GM18861 (cell line): ENCODE data around the gene EFNA4.

Experiments
- ATAC-seq: cut with Tn5 transposase; IDR thresholded peaks from one replicate; pipeline ENCODE4 v1.9.1; 2021; ENCODE audit not compliant: unreplicated experiment

The EFNA4 gene

DNA sequence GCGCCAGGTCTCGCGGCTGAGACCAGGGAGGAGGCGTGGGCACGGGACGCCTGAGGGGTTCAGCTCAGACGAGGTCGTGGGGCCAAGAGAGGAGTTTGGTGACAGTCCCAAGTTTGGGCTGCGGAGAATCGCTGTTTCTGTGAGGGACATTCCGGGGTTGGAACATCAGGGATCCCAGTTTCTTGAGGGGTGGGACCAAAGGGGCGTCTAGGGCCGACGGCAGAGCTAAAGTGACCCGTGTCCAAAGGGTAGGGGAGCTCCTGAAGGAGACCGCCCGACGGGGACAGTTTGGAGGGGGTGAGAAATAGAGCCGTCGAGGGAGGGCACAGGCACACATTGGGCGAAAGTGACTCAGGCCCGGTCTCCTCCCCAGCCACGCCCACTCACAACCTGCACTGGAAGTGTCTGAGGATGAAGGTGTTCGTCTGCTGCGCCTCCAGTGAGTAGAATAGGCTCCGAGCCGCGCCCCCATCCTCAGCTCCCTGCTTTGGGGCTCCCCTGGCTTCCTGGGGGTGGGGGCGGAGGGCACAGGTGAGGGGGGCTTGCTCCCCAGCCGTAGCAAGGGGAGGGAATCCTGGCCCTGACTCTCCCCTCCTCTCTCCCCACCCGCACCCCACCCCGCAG is 22.1 kb downstream of the EFNA4 start:
- ATAC-seq: no peak

DNA sequence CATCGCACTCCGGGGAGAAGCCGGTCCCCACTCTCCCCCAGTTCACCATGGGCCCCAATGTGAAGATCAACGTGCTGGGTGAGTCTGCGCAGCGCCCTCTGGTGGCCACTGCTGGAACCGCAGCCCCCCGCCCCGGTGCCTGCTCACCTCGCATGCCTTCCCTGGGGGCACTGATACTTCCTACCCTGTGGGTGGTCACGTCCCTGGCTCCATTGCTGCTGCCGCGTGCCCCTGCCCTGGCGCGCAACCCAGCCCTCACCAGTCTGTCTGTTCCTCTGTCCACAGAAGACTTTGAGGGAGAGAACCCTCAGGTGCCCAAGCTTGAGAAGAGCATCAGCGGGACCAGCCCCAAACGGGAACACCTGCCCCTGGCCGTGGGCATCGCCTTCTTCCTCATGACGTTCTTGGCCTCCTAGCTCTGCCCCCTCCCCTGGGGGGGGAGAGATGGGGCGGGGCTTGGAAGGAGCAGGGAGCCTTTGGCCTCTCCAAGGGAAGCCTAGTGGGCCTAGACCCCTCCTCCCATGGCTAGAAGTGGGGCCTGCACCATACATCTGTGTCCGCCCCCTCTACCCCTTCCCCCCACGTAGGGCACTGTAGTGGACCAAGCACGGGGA is 22.7 kb downstream of the EFNA4 start:
- ATAC-seq: no peak

DNA sequence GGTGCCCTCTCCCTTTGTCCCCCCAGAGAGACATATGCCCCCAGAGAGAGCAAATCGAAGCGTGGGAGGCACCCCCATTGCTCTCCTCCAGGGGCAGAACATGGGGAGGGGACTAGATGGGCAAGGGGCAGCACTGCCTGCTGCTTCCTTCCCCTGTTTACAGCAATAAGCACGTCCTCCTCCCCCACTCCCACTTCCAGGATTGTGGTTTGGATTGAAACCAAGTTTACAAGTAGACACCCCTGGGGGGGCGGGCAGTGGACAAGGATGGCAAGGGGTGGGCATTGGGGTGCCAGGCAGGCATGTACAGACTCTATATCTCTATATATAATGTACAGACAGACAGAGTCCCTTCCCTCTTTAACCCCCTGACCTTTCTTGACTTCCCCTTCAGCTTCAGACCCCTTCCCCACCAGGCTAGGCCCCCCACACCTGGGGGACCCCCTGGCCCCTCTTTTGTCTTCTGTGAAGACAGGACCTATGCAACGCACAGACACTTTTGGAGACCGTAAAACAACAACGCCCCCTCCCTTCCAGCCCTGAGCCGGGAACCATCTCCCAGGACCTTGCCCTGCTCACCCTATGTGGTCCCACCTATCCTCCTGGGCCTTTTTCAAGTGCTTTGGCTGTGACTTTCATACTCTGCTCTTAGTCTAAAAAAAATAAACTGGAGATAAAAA is 23.5 kb downstream of the EFNA4 start:
- ATAC-seq: no peak

DNA sequence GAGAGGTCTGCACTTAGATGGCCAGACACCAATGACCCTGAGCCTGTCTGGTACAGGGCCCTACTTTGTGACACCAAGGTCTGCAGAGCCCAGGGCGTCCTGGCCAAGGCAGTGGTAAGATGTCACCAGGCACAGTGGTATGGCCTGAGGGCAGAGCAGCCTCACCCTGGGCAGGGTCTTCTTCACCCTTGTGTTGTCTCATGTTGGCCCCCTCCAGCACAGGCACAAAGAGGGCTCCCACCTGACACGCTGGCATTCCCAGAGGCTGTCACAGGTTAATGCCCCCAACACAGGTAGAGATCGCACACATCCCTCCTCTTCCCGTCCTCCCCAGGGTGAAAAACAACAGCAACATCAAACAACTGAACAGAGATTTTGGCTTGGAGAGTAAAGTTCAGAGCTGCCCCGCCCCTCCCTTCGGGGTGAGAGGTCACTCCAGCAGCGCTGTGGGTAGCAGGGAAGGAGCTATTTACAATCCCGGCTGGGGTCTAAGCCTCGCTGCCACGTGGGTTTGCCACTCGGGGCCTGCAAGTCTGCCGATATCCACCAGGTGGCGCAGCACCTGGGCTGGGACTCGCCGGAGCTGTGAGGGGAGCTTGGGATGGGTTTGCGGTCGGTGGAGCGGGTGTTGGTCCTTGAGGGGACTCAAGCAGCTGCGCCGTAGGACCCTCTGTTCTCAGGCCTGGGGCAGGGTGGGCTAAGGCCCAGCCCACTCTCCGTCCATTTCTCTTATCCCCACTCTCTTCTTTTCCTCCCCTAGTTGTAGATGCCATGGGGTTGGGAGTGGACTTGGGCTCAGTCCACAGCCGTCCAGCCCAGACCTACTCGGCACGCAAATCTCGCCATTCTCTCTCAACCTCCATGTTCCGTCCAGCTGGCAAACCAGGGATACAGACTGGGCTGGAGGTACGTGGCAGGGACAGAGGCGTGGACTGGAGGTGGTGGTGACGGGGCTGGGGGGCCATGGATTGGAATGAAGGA is 27.8 kb downstream of the EFNA4 start:
- ATAC-seq: no peak

DNA sequence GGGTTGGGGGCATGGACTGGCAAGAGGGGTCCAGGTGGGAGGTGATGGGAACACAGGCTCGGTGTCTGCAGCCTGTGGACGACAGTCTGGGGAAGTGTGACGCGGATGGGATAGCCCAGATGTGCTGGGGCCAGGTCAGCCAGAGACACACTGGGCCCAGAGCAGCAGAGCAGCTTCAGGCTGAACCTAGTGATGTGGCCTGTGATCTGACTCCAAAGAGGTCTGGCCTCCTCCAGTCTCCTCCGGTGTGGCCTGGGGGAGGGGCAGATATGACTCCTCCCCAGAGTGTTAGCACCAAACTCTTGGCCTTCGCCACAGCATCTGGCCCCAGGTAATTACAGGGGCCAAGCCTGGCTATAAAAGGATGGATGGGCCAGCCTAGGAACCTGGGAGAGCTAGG is 28.6 kb downstream of the EFNA4 start:
- no peak for ATAC-seq

DNA sequence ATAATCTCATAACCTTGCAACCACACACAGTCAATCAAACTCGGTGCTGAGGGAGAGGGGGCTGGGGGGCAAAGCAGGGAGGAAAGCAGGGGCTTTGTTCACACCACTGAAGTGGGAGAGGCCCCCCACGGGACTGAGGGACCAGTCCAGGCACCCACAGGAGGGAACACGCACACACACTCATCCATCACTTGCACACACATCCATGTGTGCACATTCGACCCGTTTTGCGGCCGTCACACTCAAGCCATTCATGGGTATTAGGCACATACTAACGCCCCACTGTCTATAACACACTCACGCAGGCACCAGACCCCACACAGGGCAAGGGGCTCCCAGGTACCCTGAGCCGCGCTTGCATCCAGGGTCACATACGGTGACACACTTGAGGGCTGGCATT is 29.1 kb downstream of the EFNA4 start:
- no peak for ATAC-seq

DNA sequence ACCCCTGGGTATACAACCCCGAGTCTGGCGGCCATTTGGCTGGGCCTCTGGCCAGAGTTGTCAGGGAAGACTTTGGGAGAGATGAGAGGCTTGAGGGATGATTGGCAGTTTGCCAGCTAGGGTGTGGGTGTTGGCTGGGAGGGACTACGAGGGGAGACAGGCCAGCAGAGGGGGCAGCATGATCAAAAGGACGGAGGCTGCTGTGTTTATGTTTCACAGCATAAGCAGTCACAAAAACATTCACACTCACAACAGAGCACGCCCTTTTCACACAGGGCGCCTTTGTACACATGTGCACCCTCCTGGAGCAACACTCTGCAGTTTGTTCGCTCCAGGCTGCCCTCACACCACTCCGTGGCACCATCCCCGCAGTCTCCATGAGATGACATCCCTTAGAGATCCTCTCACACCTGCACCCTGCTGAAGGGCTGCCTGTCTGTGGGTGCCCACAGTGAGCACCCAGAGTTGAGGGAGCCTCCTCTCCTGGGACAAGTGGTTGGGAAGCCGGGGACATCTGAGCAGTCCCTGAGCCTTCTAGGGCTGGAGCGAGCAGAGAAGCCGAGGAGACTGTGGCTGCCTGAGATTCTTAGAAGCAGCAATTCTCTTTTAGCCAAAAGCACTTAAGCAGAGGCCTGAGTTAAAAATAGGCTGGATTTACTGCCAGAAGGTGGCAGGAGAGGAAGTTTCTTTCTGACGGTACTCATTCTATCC is 30.5 kb downstream of the EFNA4 start:
- ATAC-seq: no peak

DNA sequence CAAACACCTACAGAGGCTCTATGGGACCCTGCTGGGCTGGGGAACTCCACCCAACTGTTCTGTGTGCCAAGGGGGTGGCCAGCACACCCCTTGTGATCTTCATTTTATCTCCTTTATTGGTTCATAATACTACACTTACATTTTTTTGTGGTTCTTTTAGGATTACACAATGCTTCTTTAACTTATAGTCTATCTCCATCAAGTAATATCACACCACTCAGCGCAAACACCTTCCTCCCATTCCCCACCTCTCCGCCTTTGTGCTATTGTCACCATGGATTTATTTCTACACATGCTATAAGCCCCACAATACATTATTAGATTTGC is 31.0 kb downstream of the EFNA4 start:
- no peak for ATAC-seq

DNA sequence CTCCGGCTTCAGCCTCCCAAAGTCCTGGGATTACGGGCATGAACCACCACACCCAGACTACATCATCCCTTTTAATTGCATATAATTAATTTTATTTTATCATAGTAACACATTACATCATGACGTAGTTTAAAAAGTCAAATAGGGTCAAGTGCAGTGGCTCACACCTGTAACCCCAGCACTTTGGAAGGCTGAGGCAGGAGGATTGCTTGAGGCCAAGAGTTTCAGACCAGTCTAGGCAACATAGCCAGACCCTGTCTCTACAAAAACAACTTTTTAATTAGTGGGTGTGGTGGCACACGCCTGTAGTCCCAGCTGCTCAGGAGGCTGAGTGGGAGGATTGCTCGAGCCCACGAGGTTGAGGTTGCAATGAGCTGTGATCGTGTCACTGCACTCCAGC is 35.8 kb downstream of the EFNA4 start:
- ATAC-seq: no peak

DNA sequence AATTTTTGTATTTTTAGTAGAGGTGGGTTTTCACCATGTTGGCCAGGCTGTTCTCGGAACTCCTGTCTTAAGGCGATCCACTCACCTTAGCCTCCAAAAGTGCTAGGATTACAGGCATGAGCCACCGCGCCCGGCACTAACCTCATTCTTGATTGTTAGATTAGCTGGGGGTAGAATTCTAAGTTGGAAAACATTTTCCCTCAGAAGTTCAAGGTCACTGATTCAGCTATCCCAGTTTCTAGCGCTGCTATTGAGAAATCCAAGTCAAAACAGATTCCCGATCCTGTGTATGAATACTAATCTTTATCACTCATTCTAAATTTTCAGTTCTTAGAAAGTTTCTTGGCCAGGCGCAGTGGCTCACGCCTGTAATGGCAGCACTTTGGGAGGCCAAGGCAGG is 39.8 kb downstream of the EFNA4 start:
- no peak for ATAC-seq

DNA sequence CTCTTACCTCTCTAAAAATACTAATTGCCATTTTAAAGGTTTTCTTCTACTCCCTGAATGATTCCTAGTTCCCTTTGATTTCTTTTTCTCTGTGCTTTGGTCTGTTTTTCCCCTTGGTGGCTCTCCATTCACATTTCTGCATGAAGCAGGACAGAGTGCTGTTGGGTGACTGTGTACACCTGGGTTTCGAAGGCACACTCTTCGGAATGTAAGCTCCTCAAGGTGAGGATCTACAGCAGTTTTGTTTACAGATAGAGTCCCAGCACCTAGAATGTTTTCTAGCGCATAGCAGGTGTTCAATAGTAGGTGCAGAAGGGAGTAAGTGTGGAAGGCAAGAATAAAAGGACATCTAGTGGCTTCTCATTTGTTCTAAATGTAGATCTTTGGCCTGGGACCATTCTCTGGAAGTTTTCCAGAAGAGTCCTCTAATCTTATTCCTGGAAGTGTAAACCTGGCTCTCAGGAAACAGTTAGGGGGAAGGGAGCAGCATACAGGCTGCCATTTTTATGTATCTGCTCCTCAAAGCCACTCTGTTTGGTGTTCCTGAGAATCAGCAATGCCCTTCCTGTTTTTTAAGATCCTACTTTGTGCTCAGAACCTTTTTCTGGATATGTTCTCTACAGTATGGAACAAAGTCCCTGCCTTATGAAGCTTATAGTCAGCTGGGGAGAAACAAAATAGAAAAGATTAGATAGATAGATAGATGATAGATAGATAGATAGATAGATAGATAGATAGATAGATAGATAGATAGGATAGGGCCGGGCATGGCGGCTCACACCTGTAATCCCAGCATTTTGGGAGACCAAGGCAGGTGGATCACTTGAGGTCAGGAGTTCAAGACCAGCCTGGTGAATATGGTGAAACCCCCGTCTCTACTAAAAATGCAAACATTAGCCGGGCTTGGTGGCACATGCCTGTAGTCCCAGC is 41.3 kb downstream of the EFNA4 start:
- no peak for ATAC-seq

DNA sequence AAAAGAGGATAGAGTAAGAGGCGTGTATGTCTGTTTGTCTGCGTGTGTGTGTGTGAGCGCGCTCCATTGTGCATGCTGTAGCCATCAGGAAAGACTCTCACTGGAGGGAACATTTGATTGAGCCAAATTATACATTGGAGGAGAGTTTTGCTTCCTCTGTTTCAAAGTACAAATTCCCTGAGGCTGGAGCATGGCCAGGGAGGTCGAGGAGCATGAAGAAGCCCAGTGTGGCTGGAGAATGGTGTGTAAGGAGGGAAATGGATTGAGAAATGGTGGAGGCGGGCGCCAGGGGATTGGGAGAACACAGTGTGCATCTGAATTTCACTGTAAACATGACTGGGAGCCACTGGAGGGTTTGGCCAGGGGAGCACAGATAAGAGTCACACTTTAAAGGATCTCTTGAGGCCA is 42.1 kb downstream of the EFNA4 start:
- no peak for ATAC-seq

DNA sequence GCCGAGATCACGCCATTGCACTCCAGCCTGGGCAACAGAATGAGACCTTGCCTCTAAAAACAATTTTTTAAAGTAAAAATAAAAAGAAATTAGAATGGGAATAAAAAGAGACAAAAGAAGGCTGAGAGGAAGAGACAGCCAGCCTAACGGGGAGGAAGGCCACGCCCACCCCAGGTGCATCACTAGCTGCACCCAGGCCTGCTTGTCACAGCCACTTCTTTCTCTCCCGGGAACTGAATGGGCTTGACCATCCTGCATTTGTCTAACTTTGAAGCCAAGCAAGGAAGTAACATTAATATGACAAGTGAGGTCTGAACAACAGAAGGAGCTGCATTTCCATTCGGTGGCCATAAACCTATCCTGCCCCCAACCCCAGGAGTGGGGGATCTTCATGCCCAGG is 43.3 kb downstream of the EFNA4 start:
- ATAC-seq: no peak

DNA sequence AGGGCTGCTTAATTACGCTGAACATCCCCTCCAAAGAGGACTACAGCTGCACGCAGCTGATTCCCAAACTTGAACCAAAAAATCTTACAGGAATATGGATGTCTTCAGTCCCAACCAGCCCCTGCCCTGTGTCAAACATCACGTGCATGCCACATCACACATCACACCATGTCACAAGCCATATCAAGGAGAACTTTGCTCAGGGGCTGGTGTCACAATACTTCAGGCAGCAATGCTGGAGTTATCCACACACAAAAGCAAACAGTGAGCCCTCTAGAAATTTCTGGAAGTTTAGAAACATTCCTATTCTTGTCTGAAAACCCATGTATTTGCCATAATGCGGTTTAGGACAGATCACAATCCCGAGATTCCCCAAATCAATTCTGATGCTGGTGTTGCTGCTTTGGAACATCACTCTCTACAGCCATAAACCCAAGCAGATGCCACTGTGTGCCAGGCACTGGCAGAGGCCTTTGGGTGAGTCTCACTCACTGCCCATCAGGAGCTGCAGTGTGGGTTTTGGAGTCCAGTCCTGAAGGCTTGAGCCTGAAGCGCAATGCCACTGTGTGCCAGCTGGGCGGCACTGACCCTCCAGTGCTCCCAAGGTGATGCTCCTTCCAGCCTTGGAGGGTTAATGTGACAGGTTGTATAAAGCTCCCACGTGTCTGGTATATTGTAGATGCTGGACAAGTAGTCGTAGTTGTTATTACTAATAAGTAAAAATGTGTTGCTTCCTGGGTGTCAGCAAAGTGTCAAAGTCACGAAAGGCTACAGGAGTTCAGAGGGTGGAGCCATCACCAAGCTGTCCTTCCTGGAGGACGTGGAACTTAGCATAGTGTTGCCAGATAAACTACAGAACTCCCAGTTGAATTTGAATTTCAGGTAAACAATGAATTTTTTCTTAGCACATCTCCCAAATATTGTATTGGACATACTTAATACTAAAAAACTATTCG is 44.0 kb downstream of the EFNA4 start:
- no peak for ATAC-seq

DNA sequence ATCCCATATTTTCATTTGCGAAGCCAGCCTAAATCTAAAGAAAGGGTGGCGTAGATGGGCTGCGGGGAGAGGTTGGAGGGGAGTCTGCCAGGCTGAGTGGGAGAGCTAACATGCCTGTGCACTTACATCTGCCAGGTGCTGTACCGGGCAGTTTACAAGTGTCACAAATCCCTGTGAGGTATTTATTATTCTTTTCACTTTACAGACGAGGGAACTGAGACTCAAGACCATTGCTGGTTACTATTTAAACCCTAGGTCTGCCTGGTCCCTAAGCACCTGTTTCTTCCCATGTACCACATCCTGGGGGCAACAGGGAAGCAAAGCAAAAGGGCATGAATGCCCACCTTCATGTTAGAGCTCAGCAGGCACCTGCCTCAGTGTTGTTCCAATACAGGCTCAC is 44.8 kb downstream of the EFNA4 start:
- no peak for ATAC-seq

DNA sequence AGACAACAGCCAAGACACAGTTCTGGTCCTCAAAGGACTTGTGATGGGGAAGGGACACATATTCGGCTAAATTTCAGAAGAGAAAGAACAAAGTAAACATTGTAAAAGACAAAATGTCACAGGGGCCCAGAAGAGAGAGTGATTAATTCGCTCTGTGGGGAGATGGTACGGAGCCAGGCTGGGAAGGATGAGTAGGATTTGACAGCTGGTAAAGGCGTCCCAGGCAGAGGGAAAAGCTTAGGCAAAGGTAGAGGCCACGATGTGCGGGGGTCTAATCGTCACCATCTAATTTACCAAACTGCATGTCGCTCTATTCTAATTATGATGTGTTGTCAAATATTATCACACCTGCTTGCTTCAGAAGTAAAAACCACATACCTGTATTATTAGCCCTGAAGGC is 46.8 kb downstream of the EFNA4 start:
- ATAC-seq: no peak

DNA sequence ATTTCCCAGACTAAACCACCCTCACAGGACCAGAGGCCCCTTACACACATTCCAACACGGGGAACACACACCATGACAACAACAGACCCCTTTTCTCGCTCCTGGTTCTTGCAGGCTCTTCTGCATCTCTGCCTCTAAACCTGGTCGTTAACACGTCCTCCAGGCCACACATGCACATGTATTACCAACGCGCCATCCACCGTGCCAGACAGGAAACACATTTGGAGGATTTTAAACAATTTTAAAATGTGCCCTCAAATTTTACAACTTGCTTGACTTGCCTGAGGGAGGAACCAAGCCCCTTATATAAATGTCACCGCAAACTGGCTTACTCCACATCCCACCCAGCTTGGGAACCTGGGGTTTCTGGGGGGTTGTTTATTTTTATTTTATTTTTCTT is 47.3 kb downstream of the EFNA4 start:
- no peak for ATAC-seq

DNA sequence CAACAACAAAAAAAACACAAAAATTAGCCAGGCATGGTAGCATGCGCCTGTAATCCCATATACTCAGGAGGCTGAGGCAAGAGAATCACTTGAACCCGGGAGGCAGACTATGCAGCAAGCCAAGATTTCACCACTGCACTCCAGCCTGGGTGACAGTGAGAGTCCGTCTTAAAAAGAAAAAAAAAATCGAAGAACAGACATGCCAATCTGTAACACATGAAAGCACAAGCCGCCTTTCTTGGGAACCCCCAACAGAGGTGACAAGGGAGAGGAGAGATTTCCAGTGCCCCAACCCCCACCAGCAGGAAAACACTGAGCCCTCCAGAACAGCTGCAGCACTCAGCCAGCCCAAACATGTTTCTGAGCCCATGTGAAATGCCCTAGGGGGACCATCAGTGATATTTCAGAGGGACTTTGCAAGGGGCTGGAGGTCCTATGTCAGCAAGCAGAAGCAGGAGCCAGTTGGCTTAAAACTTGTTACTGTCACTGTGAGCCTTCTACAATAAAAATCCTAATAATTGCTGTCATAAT is 50.0 kb downstream of the EFNA4 start:
- ATAC-seq: no peak
